ENCODE measurements around the gene KRTAP21-3. TPM values are rescaled to one million over a fixed set of nuclear protein-coding genes. Genes with fewer than 3 reads are reported as not detected.

KRTAP21-3 gene
- total RNA-seq, 6 experiments from 2014 or later, result not detected

GRCh38 chr21:30676737-30677136 is 41.8 kb downstream of the KRTAP21-3 start:
- DNase-seq (no peak), ATAC-seq (no peak)
- TF ChIP-seq, protein P1, sequence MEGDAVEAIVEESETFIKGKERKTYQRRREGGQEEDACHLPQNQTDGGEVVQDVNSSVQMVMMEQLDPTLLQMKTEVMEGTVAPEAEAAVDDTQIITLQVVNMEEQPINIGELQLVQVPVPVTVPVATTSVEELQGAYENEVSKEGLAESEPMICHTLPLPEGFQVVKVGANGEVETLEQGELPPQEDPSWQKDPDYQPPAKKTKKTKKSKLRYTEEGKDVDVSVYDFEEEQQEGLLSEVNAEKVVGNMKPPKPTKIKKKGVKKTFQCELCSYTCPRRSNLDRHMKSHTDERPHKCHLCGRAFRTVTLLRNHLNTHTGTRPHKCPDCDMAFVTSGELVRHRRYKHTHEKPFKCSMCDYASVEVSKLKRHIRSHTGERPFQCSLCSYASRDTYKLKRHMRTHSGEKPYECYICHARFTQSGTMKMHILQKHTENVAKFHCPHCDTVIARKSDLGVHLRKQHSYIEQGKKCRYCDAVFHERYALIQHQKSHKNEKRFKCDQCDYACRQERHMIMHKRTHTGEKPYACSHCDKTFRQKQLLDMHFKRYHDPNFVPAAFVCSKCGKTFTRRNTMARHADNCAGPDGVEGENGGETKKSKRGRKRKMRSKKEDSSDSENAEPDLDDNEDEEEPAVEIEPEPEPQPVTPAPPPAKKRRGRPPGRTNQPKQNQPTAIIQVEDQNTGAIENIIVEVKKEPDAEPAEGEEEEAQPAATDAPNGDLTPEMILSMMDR (IDR thresholded peaks at IDR 0.05), result no peak
- no peak for TF ChIP-seq POLR2A (IDR thresholded peaks at IDR 0.05)
- no peaks in the 10 kb centered on the region for H3K27me3 ChIP-seq
- H3K9me3 ChIP-seq, result no peaks in the 10 kb centered on the region
- no peaks in the 10 kb centered on the region for H3K36me3 ChIP-seq
- H3K4me3 ChIP-seq, result no peak overlapping the region
- H3K4me1 ChIP-seq, result no peaks in the 10 kb centered on the region
- H3K27ac ChIP-seq, result no peak overlapping the region
- intact Hi-C loops (cut with DNase I), result no loop called here

DNA sequence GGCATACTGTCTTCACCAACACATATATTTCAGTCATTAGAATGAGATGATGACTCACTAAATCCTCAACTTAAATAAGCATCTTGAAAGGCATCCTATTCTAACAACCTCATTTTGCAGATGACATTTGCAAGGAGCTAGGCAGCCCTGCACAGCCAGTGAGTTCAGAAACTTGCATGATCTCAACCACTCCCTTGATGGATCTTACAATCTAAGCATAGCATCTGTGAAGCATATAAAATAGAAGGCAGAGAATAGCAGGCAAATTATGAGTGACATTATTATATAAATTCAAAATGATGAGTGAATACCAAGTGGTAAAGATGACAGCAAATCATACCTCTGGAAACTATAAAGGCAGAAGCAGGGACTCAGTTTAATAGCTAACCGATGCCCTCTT is 44.3 kb downstream of the KRTAP21-3 start:
- H3K9me3 ChIP-seq, result no peaks in the 10 kb centered on the region
- H3K27ac ChIP-seq, result no peak overlapping the region
- no peaks in the 10 kb centered on the region for H3K27me3 ChIP-seq
- ATAC-seq (no peak), DNase-seq (no peak)
- TF ChIP-seq POLR2A (IDR thresholded peaks at IDR 0.05), result no peak
- TF ChIP-seq, protein P1 (IDR thresholded peaks at IDR 0.05), result no peak
- intact Hi-C loops (cut with DNase I), result no loop called here
- H3K4me1 ChIP-seq, result no peaks in the 10 kb centered on the region
- H3K36me3 ChIP-seq, result no peaks in the 10 kb centered on the region
- H3K4me3 ChIP-seq, result no peak overlapping the region
- 21% methylated on average over 1 of the region's 1 CpG for WGBS (ENCODE audit: insufficient coverage, low coverage, low lambda C conversion rate, missing lambda C conversion rate)

DNA sequence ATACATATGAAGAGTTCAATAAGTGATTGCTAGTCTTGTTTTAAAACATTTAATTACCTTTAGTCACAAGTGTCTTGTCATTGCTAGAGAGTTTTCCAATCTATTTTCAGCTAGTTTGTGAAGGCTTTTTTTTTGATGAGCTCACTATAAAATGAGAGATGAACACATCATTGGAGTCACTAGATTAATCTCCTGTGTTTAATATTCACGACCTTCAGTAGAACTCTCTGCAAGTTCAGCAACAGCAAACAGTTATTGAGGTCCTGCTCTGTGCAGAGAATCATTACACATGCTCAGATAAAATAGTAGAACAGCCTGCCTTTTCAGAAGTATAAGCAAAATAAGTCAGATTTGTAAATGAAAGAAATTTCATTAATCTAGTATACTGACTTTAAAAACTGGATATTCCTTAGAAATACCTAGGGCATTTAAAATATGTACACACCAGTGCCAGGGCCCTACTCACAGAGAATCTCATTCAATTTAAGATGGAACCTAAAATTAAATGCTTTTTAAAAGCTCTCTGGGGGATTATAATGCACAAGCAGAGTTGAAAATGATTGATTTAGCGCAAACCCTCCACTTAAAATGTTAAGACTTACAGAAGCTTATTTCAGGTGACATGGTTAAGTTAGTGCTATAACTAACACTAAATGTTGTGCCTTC is 45.5 kb downstream of the KRTAP21-3 start:
- no peaks in the 10 kb centered on the region for H3K9me3 ChIP-seq
- H3K36me3 ChIP-seq, result no peaks in the 10 kb centered on the region
- no peak for ATAC-seq
- no peak for DNase-seq
- no peaks in the 10 kb centered on the region for H3K27me3 ChIP-seq
- intact Hi-C loops (cut with DNase I), result no loop called here
- 57% methylated on average over 2 of the region's 2 CpGs for WGBS (ENCODE audit: insufficient coverage, low coverage, low lambda C conversion rate, missing lambda C conversion rate)
- TF ChIP-seq, protein P1 (IDR thresholded peaks at IDR 0.05), result no peak
- no peak for TF ChIP-seq POLR2A (IDR thresholded peaks at IDR 0.05)
- H3K27ac ChIP-seq, result no peak overlapping the region
- H3K4me3 ChIP-seq, result no peak overlapping the region
- H3K4me1 ChIP-seq, result no peaks in the 10 kb centered on the region

DNA sequence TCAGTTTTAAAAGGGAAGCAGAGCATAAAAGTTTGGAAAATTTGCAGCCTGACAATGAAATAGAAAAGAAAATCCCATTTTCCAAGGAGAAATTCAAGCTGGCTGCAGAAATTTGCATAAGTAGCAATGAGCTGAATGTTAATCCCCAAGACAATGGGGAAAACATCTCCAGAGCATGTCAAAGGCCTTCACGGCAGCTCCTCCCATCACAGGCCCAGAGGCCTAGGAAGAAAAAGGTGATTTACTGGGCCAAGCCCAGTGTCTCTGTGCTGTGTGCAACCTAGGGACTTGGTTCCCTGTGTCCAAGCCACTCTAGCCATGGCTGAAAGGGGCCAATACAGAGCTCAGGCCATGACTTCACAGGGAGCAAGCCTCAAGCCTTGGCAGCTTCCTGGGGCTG is 49.8 kb downstream of the KRTAP21-3 start:
- 60% methylated on average over 1 of the region's 1 CpG for WGBS (ENCODE audit: insufficient coverage, low coverage, low lambda C conversion rate, missing lambda C conversion rate)
- Histone ChIP-seq H3K36me3 (no peaks in the 10 kb centered on the region), H3K4me3 (no peak overlapping the region), H3K9me3 (no peaks in the 10 kb centered on the region), H3K4me1 (no peaks in the 10 kb centered on the region), H3K27me3 (no peaks in the 10 kb centered on the region), H3K27ac (no peak overlapping the region)
- ATAC-seq (no peak), DNase-seq (no peak)
- intact Hi-C loops (cut with DNase I), result no loop called here
- TF ChIP-seq, protein P1 (IDR thresholded peaks at IDR 0.05), result no peak
- no peak for TF ChIP-seq POLR2A (IDR thresholded peaks at IDR 0.05)

Small RNA genes lying within 50 kb of the gene (small RNA-seq; reads per million reads assigned to genes)
- 0 reads per million in 2 experiments for gene AP000244.1
- 0 reads per million in 2 experiments for gene KRTAP21-3

Other genes starting within 250 kb of the KRTAP21-3 start
- gene KRTAP19-1, start 238.4 kb downstream of the KRTAP21-3 start, total RNA-seq, result not detected
- not detected for gene KRTAP19-2, start 231.3 kb downstream of the KRTAP21-3 start, total RNA-seq
- gene KRTAP19-3, start 226.8 kb downstream of the KRTAP21-3 start, total RNA-seq, result not detected
- gene KRTAP19-4, start 221.6 kb downstream of the KRTAP21-3 start, total RNA-seq, result not detected
- gene KRTAP19-5, start 216.6 kb downstream of the KRTAP21-3 start, total RNA-seq, result not detected
- not detected for gene KRTAP19-6, start 176.9 kb downstream of the KRTAP21-3 start, total RNA-seq
- not detected for gene KRTAP19-7, start 157.5 kb downstream of the KRTAP21-3 start, total RNA-seq
- gene KRTAP22-2, start 128.4 kb downstream of the KRTAP21-3 start, total RNA-seq, result not detected
- not detected for gene KRTAP6-3, start 126.3 kb downstream of the KRTAP21-3 start, total RNA-seq
- not detected for gene KRTAP6-2, start 119.9 kb downstream of the KRTAP21-3 start, total RNA-seq
- not detected for gene KRTAP22-1, start 117.7 kb downstream of the KRTAP21-3 start, total RNA-seq
- gene KRTAP6-1, start 104.8 kb downstream of the KRTAP21-3 start, total RNA-seq, result not detected
- not detected for gene KRTAP20-1, start 102.4 kb downstream of the KRTAP21-3 start, total RNA-seq
- not detected for gene KRTAP20-4, start 98.2 kb downstream of the KRTAP21-3 start, total RNA-seq
- gene KRTAP20-2, start 83.6 kb downstream of the KRTAP21-3 start, total RNA-seq, result not detected
- gene KRTAP20-3, start 75.9 kb downstream of the KRTAP21-3 start, total RNA-seq, result not detected
- gene KRTAP21-2, start 28.5 kb upstream of the KRTAP21-3 start, total RNA-seq, result not detected
- not detected for gene KRTAP21-1, start 36.7 kb upstream of the KRTAP21-3 start, total RNA-seq
- not detected for gene KRTAP8-1, start 94.5 kb upstream of the KRTAP21-3 start, total RNA-seq
- not detected for gene KRTAP7-1, start 111.0 kb upstream of the KRTAP21-3 start, total RNA-seq
- gene KRTAP11-1, start 162.8 kb upstream of the KRTAP21-3 start, total RNA-seq, result not detected